Adrenal gland (tissue), 5 donors: ENCODE measurements around the gene HSD17B12.

Experiments used
- POLR2A ChIP-seq, 2 donors: fragments of 450-650 bp; IDR thresholded peaks; one replicate each; pipeline ENCODE4 v1.6.1; 2017; ENCODE audit warnings: antibody characterized with exemption in 2 of 2, mild to moderate bottlenecking in 2 of 2, moderate library complexity in 1 of 2
- TF ChIP-seq, protein P1 (sequence below), 6 experiments: fragments of 450-650 bp in 4 of 6; fragments of 200-600 bp in 2 of 6; sonication (generic) in 1 of 6; IDR thresholded peaks; 1 replicate in 5 of 6; 2 replicates in 1 of 6; pipeline versions ENCODE4 v1.5.1 to v1.8.0; 2016 to 2021; ENCODE audit warnings: antibody characterized with exemption in 6 of 6, mild to moderate bottlenecking in 2 of 6, moderate library complexity in 1 of 6
- donor health status: DM: no; HTN: no; CAD: no.

DNA sequence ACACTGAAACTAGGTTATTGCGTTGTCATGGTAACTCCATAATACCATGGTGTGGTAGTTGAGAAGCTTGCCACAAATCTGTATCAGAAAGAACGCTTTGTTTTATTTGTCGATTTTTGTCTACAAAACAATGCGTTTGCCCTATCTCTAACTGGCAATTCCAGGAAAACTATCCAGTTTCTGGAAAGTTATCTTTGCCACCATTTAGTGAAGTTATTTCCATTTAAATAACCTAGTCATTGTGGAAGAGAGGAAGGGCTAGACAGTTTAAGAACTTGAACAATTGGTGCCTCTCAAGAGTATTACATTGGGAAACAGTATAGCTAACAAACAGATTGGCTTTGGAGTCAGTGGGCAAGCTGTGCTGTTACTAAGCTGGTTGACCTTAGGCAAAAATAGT is 7.9 kb downstream of the HSD17B12 start:
- no peak for TF ChIP-seq POLR2A (IDR thresholded peaks at IDR 0.05)
- TF ChIP-seq, protein P1, sequence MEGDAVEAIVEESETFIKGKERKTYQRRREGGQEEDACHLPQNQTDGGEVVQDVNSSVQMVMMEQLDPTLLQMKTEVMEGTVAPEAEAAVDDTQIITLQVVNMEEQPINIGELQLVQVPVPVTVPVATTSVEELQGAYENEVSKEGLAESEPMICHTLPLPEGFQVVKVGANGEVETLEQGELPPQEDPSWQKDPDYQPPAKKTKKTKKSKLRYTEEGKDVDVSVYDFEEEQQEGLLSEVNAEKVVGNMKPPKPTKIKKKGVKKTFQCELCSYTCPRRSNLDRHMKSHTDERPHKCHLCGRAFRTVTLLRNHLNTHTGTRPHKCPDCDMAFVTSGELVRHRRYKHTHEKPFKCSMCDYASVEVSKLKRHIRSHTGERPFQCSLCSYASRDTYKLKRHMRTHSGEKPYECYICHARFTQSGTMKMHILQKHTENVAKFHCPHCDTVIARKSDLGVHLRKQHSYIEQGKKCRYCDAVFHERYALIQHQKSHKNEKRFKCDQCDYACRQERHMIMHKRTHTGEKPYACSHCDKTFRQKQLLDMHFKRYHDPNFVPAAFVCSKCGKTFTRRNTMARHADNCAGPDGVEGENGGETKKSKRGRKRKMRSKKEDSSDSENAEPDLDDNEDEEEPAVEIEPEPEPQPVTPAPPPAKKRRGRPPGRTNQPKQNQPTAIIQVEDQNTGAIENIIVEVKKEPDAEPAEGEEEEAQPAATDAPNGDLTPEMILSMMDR (IDR thresholded peaks at IDR 0.05), result no peak
